Measurements from ENCODE around the gene LAMTOR2. TPM values are rescaled to one million over a fixed set of nuclear protein-coding genes. Genes with fewer than 3 reads are reported as not detected.

Gene LAMTOR2
- total and polyA plus RNA-seq, 9 of the 15 experiments (the other 6 are each of a cell fraction or from before 2014, with no cell fraction given): 39.0 to 161 (median 74.6) TPM

GRCh38 chr1:156025876-156026275 is 28.7 kb upstream of the LAMTOR2 start (continued):
- peak; percentile 28; the same call in 1 of the 2 replicates for TF ChIP-seq SMAD4 (CRISPR knock-in tag; conservative IDR thresholded peaks at IDR 0.05)
- TF ChIP-seq L3MBTL2 (IDR thresholded peaks at IDR 0.05): no peak
- TF ChIP-seq BRD9 (IDR thresholded peaks at IDR 0.05; ENCODE audit: low read depth, partially characterized antibody): no peak
- no peak for TF ChIP-seq SMARCA5 (IDR thresholded peaks at IDR 0.05)
- TF ChIP-seq ZBTB8A (IDR thresholded peaks at IDR 0.05; ENCODE audit: partially characterized antibody): no peak
- no peak for TF ChIP-seq ZNF79 (CRISPR knock-in tag; IDR thresholded peaks at IDR 0.05; ENCODE audit: low read depth)
- TF ChIP-seq SRSF1 (IDR thresholded peaks at IDR 0.05; ENCODE audit: low read depth, low read length): no peak
- TF ChIP-seq, protein P1, sequence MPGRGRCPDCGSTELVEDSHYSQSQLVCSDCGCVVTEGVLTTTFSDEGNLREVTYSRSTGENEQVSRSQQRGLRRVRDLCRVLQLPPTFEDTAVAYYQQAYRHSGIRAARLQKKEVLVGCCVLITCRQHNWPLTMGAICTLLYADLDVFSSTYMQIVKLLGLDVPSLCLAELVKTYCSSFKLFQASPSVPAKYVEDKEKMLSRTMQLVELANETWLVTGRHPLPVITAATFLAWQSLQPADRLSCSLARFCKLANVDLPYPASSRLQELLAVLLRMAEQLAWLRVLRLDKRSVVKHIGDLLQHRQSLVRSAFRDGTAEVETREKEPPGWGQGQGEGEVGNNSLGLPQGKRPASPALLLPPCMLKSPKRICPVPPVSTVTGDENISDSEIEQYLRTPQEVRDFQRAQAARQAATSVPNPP (IDR thresholded peaks at IDR 0.05; ENCODE audit: borderline replicate concordance, insufficient read depth, insufficient read length): no peak
- TF ChIP-seq NR2F6 (CRISPR knock-in tag; IDR thresholded peaks at IDR 0.05): no peak
- TF ChIP-seq RB1 (IDR thresholded peaks at IDR 0.05; ENCODE audit: low read depth): peak; percentile 30; the same call in 1 of the 2 replicates
- TF ChIP-seq BMI1 (IDR thresholded peaks at IDR 0.05; ENCODE audit: low read length): no peak
- TF ChIP-seq PCBP2 (IDR thresholded peaks at IDR 0.05; ENCODE audit: low read depth, low read length, poor library complexity, severe bottlenecking): no peak
- no peak for TF ChIP-seq ZNF175 (CRISPR knock-in tag; IDR thresholded peaks at IDR 0.05; ENCODE audit: low read depth)
- TF ChIP-seq RFX7 (CRISPR knock-in tag; IDR thresholded peaks at IDR 0.05): no peak
- TF ChIP-seq FOSL1 (tag; conservative IDR thresholded peaks at IDR 0.05): no peak
- no peak for TF ChIP-seq KHSRP (IDR thresholded peaks at IDR 0.05)
- no peak for TF ChIP-seq TAF7 (tag; IDR thresholded peaks at IDR 0.05)
- TF ChIP-seq THAP12 (CRISPR knock-in tag; IDR thresholded peaks at IDR 0.05): no peak
- no peak for TF ChIP-seq DEAF1 (CRISPR knock-in tag; IDR thresholded peaks at IDR 0.05)
- TF ChIP-seq SP1 (CRISPR knock-in tag; IDR thresholded peaks at IDR 0.05): no peak
- TF ChIP-seq ZNF644 (tag; IDR thresholded peaks at IDR 0.05; ENCODE audit: low read depth): no peak
- no peak for TF ChIP-seq PHTF2 (CRISPR knock-in tag; IDR thresholded peaks at IDR 0.05)
- TF ChIP-seq ILK (tag; IDR thresholded peaks at IDR 0.05; ENCODE audit: borderline replicate concordance, low read depth): no peak
- TF ChIP-seq PATZ1 (CRISPR knock-in tag; IDR thresholded peaks at IDR 0.05; ENCODE audit: borderline replicate concordance): no peak
- no peak for TF ChIP-seq FOXP1 (CRISPR knock-in tag; IDR thresholded peaks at IDR 0.05)
